GM12878 (cell line): Measurements from ENCODE around the gene PPM1N. TPM values are rescaled to one million over a fixed set of nuclear protein-coding genes. Genes with fewer than 3 reads are reported as not detected.

Experiments
- ATAC-seq: fragments of 200-7000 bp; cut with Tn5 transposase; 3 replicates; pipeline ENCODE4 v1.9.1; 2020; ENCODE audit warnings: mild to moderate bottlenecking, moderate library complexity
- BruUV-seq: library from RNA; stranded (reverse); fragments of 400-500 nt; replicated peaks from 2 replicates; lab custom pipeline; 2021; lab: Mats Ljungman, UMichigan
- CTCF ChIA-PET: fragments of 300-600 bp; sonication (Branson Sonifier 250); formaldehyde crosslinking; extraction: SDS; loops from one replicate; lab custom pipeline; 2021; ENCODE audit warnings: inconsistent platforms; lab: Yijun Ruan, JAX
- POLR2A ChIA-PET: fragments of 350-600 bp; formaldehyde crosslinking; extraction: SDS; loops from one replicate; lab custom pipeline; 2021; ENCODE audit warnings: inconsistent platforms; lab: Charles Lee
- RAD21 ChIA-PET: fragments of 300-600 bp; sonication (Branson Sonifier 250); formaldehyde crosslinking; loops from one replicate; lab custom pipeline; 2023; ENCODE audit warnings: antibody characterized with exemption; ENCODE audit not compliant: unreplicated experiment; lab: Charles Lee
- SMC1A ChIA-PET: fragments of 300-600 bp; sonication (Branson Sonifier 250); formaldehyde crosslinking; loops from one replicate; lab custom pipeline; 2023; ENCODE audit not compliant: unreplicated experiment, uncharacterized antibody; lab: Charles Lee
- DNase-seq: peaks from one replicate; pipeline ENCODE4 v3.0.0-alpha.2; 2011; ENCODE audit warnings: low read depth, low spot score
- FAIRE-seq: peaks from 3 replicates; lab custom pipeline; 2011; peaks lifted over from hg19 to GRCh38; lab: Jason Lieb, UNC
- H2AFZ ChIP-seq: 2 replicates; pipeline ENCODE4 v1.6.0; 2011; ENCODE audit warnings: low read depth, low read length, control low read depth; ENCODE audit not compliant: control insufficient read depth
- H3K27ac ChIP-seq: 2 replicates; pipeline ENCODE4 v1.5.1; 2011; ENCODE audit warnings: control low read depth; ENCODE audit not compliant: control insufficient read depth, insufficient read depth
- H3K27me3 ChIP-seq, 2 experiments: replicated peaks in 1 of 2; 2 replicates each; pipeline versions ENCODE4 v1.6.0 to v1.6.1; 2011; ENCODE audit warnings: low read length in 1 of 2; ENCODE audit not compliant: control insufficient read depth in 2 of 2, insufficient read depth in 2 of 2
- H3K36me3 ChIP-seq, 2 experiments: 2 replicates each; pipeline ENCODE4 v1.5.1; 2011; ENCODE audit warnings: low read length in 1 of 2; ENCODE audit not compliant: control insufficient read depth in 2 of 2, insufficient read depth in 2 of 2
- H3K4me1 ChIP-seq: 2 replicates; pipeline ENCODE4 v1.6.1; 2011; ENCODE audit warnings: mild to moderate bottlenecking, low read length, moderate library complexity, mixed read lengths; ENCODE audit not compliant: control insufficient read depth, insufficient read depth
- H3K4me2 ChIP-seq: 2 replicates; pipeline ENCODE4 v1.6.0; 2011; ENCODE audit warnings: control low read depth; ENCODE audit not compliant: control insufficient read depth, insufficient read depth
- H3K4me3 ChIP-seq: fragments of 200-600 bp; sonication (generic); 2 replicates; pipeline ENCODE4 v1.5.1; 2016
- H3K79me2 ChIP-seq: 2 replicates; pipeline ENCODE4 v1.6.0; 2011; ENCODE audit warnings: low read length; ENCODE audit not compliant: control insufficient read depth, insufficient read depth
- H3K9ac ChIP-seq: 2 replicates; pipeline ENCODE4 v1.8.0; 2011; ENCODE audit warnings: low read length, control low read depth, mixed read lengths; ENCODE audit not compliant: control insufficient read depth, insufficient read depth
- H3K9me3 ChIP-seq: replicated peaks from 3 replicates; pipeline ENCODE4 v1.5.1; 2011; ENCODE audit warnings: mild to moderate bottlenecking, low read length; ENCODE audit not compliant: control insufficient read depth, insufficient read depth
- H4K20me1 ChIP-seq: 2 replicates; pipeline ENCODE4 v1.6.0; 2011; ENCODE audit not compliant: control insufficient read depth, insufficient read depth
- ATF7 ChIP-seq: fragments of 450-650 bp; IDR thresholded peaks from 2 replicates; pipeline ENCODE4 v1.6.1; 2016; ENCODE audit warnings: low read depth, mild to moderate bottlenecking
- EED ChIP-seq: sonication (generic); IDR thresholded peaks from 2 replicates; pipeline ENCODE4 v1.6.1; 2016; ENCODE audit warnings: antibody characterized with exemption, low read depth
- RB1 ChIP-seq: fragments of 450-650 bp; formaldehyde crosslinking; IDR thresholded peaks from 2 replicates; pipeline ENCODE4 v1.6.1; 2017; ENCODE audit warnings: mild to moderate bottlenecking, borderline replicate concordance
- ZNF217 ChIP-seq: fragments of 450-650 bp; IDR thresholded peaks from 2 replicates; pipeline ENCODE4 v1.6.1; 2017; ENCODE audit warnings: antibody characterized with exemption, mild to moderate bottlenecking
- WGBS: methylation state at CpG from one replicate; pipeline ENCODE4 v1.1.6; 2016; ENCODE audit warnings: low lambda C conversion rate; ENCODE audit not compliant: insufficient replicate concordance, insufficient coverage; ENCODE audit errors: missing lambda C conversion rate; 5-methylcytosine and 5-hydroxymethylcytosine counted together
- in situ Hi-C: fragments of 300-500 bp; cut with MboI; formaldehyde crosslinking; loops from 9 replicates; pipeline ENCODE4 v1.14.3; 2018; ENCODE audit warnings: mixed read lengths
- intact Hi-C: fragments of 100-400 bp; cut with micrococcal nuclease; formaldehyde crosslinking; loops from one replicate; pipeline ENCODE4 v1.14.2; 2022; ENCODE audit not compliant: unreplicated experiment
- polyA plus RNA-seq, 11 experiments: library from polyadenylated mRNA; depleted of rRNA in 4 of 11; unstranded in 6 of 11; stranded (reverse) in 5 of 11; fragments of >200 nt; fragmentation: Nextera tagmentation in 4 of 11; fragmentation: Illumina TruSeq in 1 of 11; extraction: Ambion mirVana in 4 of 11; extraction: Trizol in 1 of 11; gene quantifications; 1 replicate in 1 of 11; 2 replicates in 10 of 11; pipeline versions ENCODE4 v1.2.1 to v1.2.3, GENCODE V29; 2011 to 2016; ENCODE audit warnings: inconsistent platforms in 2 of 11, missing spikeins in 2 of 11, low read depth in 1 of 11
- total RNA-seq, 4 experiments: library from RNA; depleted of rRNA in 3 of 4; stranded (reverse); fragments of >200 nt in 3 of 4; fragmentation: Illumina TruSeq in 1 of 4; extraction: Trizol in 1 of 4; gene quantifications; 2 replicates each; pipeline versions ENCODE4 v1.2.1 to v1.2.3, GENCODE V29; 2013 to 2021
- TF ChIP-seq, protein P1 (sequence below): IDR thresholded peaks from 2 replicates; pipeline ENCODE4 v1.6.1; 2011; ENCODE audit warnings: borderline replicate concordance, low read depth, mild to moderate bottlenecking, moderate library complexity, mixed read lengths, low read length; ENCODE audit not compliant: insufficient read depth; ENCODE audit errors: extremely low read length

Gene PPM1N
- total and polyA plus RNA-seq, 10 of the 15 experiments (the other 5 are each of a cell fraction or from before 2014, with no cell fraction given): 1.6 to 5.4 (median 3.7) TPM

- no peak overlapping the region for H3K4me3 ChIP-seq
- ChIA-PET CTCF (interaction anchor here (1.1 kb wide), 1 partner anchor 15 kb away, joined by 6 read pairs; no protein-coding TSS in a partner anchor), RAD21 (interaction anchor here (0.8 kb wide), 1 partner anchor 9 kb away, joined by 3 read pairs; no protein-coding TSS in a partner anchor), POLR2A (interaction anchor here (0.5 to 1.6 kb wide), 2 partner anchors 10 to 15 kb away, joined by 3 read pairs; no protein-coding TSS in a partner anchor), SMC1A (interaction anchor here (1.1 kb wide), 1 partner anchor 23 kb away, joined by 4 read pairs; no protein-coding TSS in a partner anchor)
- no peak overlapping the region for H3K4me2 ChIP-seq
- no peaks in the 10 kb centered on the region; the same call in 1 of the 2 replicates for H4K20me1 ChIP-seq
- H2AFZ ChIP-seq: no peak overlapping the region
- H3K9me3 ChIP-seq: no peaks in the 10 kb centered on the region; the same call in 2 of the 3 replicates
- no TSS peak for BruUV-seq
- H3K36me3 ChIP-seq: no peaks in the 10 kb centered on the region
- H3K4me1 ChIP-seq: peaks cover 40% of the 10 kb centered on the region
- ATAC-seq (no peak), DNase-seq (no peak), FAIRE-seq (no peak)
- H3K27ac ChIP-seq: no peak overlapping the region
- in situ Hi-C loops: no loop called here
- intact Hi-C loops: no loop called here
- 74% methylated on average over 8 of the region's 8 CpGs for WGBS
- TF ChIP-seq EED (no peak), RB1 (no peak), ATF7 (peak; percentile 64), ZNF217 (no peak)
- TF ChIP-seq, protein P1, sequence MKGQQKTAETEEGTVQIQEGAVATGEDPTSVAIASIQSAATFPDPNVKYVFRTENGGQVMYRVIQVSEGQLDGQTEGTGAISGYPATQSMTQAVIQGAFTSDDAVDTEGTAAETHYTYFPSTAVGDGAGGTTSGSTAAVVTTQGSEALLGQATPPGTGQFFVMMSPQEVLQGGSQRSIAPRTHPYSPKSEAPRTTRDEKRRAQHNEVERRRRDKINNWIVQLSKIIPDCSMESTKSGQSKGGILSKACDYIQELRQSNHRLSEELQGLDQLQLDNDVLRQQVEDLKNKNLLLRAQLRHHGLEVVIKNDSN: no peak
- H3K79me2 ChIP-seq: peaks cover 2% of the 10 kb centered on the region; the same call in 1 of the 2 replicates
- H3K9ac ChIP-seq: no peak overlapping the region
- peaks cover 0 to 2% of the 10 kb centered on the region in 2 experiments; a peak in 2 of 4 replicates for H3K27me3 ChIP-seq
These were observed 2.9 kb downstream of the PPM1N start for GRCh38 chr19:45500918-45501729.
